Measurements from ENCODE around the gene SYCE3.

The SYCE3 gene

GRCh38 chr22:50600967-50601668 is 38.4 kb upstream of the SYCE3 start:
- no peak for DNase-seq

GRCh38 chr22:50600538-50600937 is 37.8 kb upstream of the SYCE3 start, which contains the start of gene MAPK8IP2:
Gene MAPK8IP2, plus strand, starts transcription at chr22:50600793. Its CDS starts 26 bp downstream, at chr22:50600819.
- peak in 7 of 58 donors; percentile 18 to 58 (median 38) for DNase-seq

- DNase-seq = peak in 5 of 58 donors; percentile 13 to 36 (median 28)
These were observed 37.2 kb upstream of the SYCE3 start for GRCh38 chr22:50599816-50600455.

GRCh38 chr22:50597097-50597496 is 34.4 kb upstream of the SYCE3 start:
- no peak for DNase-seq

GRCh38 chr22:50595189-50595588 is 32.5 kb upstream of the SYCE3 start:
- DNase-seq = no peak

GRCh38 chr22:50587407-50587806 is 24.7 kb upstream of the SYCE3 start:
- no peak for DNase-seq

- no peak for DNase-seq
These were observed 23.7 kb upstream of the SYCE3 start for GRCh38 chr22:50586416-50586815.

GRCh38 chr22:50585781-50586180 is 23.1 kb upstream of the SYCE3 start:
- no peak for DNase-seq

- DNase-seq = no peak
These were observed 22.5 kb upstream of the SYCE3 start for GRCh38 chr22:50585238-50585637.

- DNase-seq = no peak
These were observed 21.7 kb upstream of the SYCE3 start for GRCh38 chr22:50584106-50585096.

GRCh38 chr22:50583294-50583861 is 20.7 kb upstream of the SYCE3 start:
- DNase-seq = no peak

GRCh38 chr22:50582493-50583293 is 20.0 kb upstream of the SYCE3 start, which contains the start of gene CHKB:
Gene CHKB, minus strand, starts transcription at chr22:50582849. Its CDS starts 68 bp downstream, at chr22:50582781.
- peak; percentile 85 to 99 (median 98) for DNase-seq

GRCh38 chr22:50581950-50582492 is 19.3 kb upstream of the SYCE3 start:
- peak in 4 of 58 donors; percentile 51 to 64 (median 55) for DNase-seq

GRCh38 chr22:50581031-50581949 is 18.6 kb upstream of the SYCE3 start:
- no peak for DNase-seq

- DNase-seq = no peak
These were observed 17.0 kb upstream of the SYCE3 start for GRCh38 chr22:50579752-50580151.

GRCh38 chr22:50578776-50579310 is 16.1 kb upstream of the SYCE3 start:
- DNase-seq = no peak

- no peak for DNase-seq
These were observed 15.5 kb upstream of the SYCE3 start, which contains the start of gene CPT1B for GRCh38 chr22:50577987-50578775. Gene CPT1B, minus strand, starts transcription at chr22:50578427. Its CDS starts 512 bp downstream, at chr22:50577915.

GRCh38 chr22:50577697-50577986 is 14.9 kb upstream of the SYCE3 start:
- no peak for DNase-seq

Measured in anterior cingulate cortex (tissue), 58 donors.